Upper lobe of left lung (tissue), 4 donors: Measurements from ENCODE around the gene MYBBP1A.
A peak's percentile ranks its signal among the peaks of the same experiment; 100 is the strongest.

ENCODE experiments used
- CTCF ChIP-seq, 6 experiments: fragments of 450-650 bp in 4 of 6; fragments of 200-600 bp in 2 of 6; sonication (generic) in 2 of 6; IDR thresholded peaks; one replicate each; pipeline ENCODE4 v1.5.1; 2016 to 2019; ENCODE audit warnings: antibody characterized with exemption in 6 of 6
- POLR2A ChIP-seq, 4 donors: fragments of 450-650 bp; IDR thresholded peaks; one replicate each; pipeline ENCODE4 v1.5.1; 2016 to 2017; ENCODE audit warnings: antibody characterized with exemption in 4 of 4, mild to moderate bottlenecking in 2 of 4
- POLR2AphosphoS5 ChIP-seq, 2 donors: sonication (generic); formaldehyde crosslinking; IDR thresholded peaks; one replicate each; pipeline ENCODE4 v1.5.1; 2017; ENCODE audit warnings: antibody characterized with exemption in 2 of 2

- TF ChIP-seq CTCF (IDR thresholded peaks at IDR 0.05) (no peak), POLR2AphosphoS5 (IDR thresholded peaks at IDR 0.05) (peak in 1 of 2 donors; percentile 87), POLR2A (IDR thresholded peaks at IDR 0.05) (no peak)
Measured at GRCh38 chr17:4520894-4521600, 34.1 kb downstream of the MYBBP1A start.
